Epithelial cell of prostate (primary cell): ENCODE results near the gene PIWIL4.
"Not testable (repeated sequence)": the region's sequence is repeated elsewhere in the genome, so short reads cannot be mapped to it uniquely, and the experiment has no call there.

Source experiments
- DNase-seq: peaks from one replicate; pipeline ENCODE4 v3.0.0-alpha.2; 2011; ENCODE audit warnings: low read depth, low spot score
- H3K27ac ChIP-seq: fragments of 450-650 bp; 2 replicates; pipeline ENCODE4 v1.5.1; 2017; ENCODE audit warnings: mild to moderate bottlenecking

PIWIL4 gene

GRCh38 chr11:94629741-94630140 is 62.6 kb downstream of the PIWIL4 start:
- DNase-seq, result no peak
- no peak overlapping the region for H3K27ac ChIP-seq

- H3K27ac ChIP-seq, result no peak overlapping the region
- DNase-seq, result no peak
These were observed 63.1 kb downstream of the PIWIL4 start for GRCh38 chr11:94630221-94630620.

- no peak for DNase-seq
- H3K27ac ChIP-seq, result no peak overlapping the region
These were observed 65.2 kb downstream of the PIWIL4 start for GRCh38 chr11:94632356-94632755.

GRCh38 chr11:94635072-94635471 is 67.9 kb downstream of the PIWIL4 start:
- no peak overlapping the region for H3K27ac ChIP-seq
- DNase-seq, result no peak

GRCh38 chr11:94636388-94636949 is 69.3 kb downstream of the PIWIL4 start:
- no peak overlapping the region for H3K27ac ChIP-seq
- no peak for DNase-seq

- H3K27ac ChIP-seq, result peak overlapping the region; percentile 7
- DNase-seq, result no peak
These were observed 71.2 kb downstream of the PIWIL4 start for GRCh38 chr11:94638301-94638901.

GRCh38 chr11:94638902-94639373 is 71.8 kb downstream of the PIWIL4 start:
- peak overlapping the region; percentile 7 for H3K27ac ChIP-seq
- no peak for DNase-seq

- H3K27ac ChIP-seq, result no peak overlapping the region
These were observed 72.9 kb downstream of the PIWIL4 start for GRCh38 chr11:94639901-94640721.

GRCh38 chr11:94641167-94641761 is 74.1 kb downstream of the PIWIL4 start:
- no peak for DNase-seq
- no peak overlapping the region for H3K27ac ChIP-seq

More at GRCh38 chr11:94639901-94640721, 72.9 kb downstream of the PIWIL4 start:
- no peak for DNase-seq

- not testable (repeated sequence) for DNase-seq, H3K27ac ChIP-seq
These were observed 76.0 kb downstream of the PIWIL4 start for GRCh38 chr11:94643186-94643585.

GRCh38 chr11:94647926-94648325 is 80.8 kb downstream of the PIWIL4 start:
- H3K27ac ChIP-seq, result no peak overlapping the region
- no peak for DNase-seq

- DNase-seq, result no peak
- H3K27ac ChIP-seq, result no peak overlapping the region
These were observed 81.6 kb downstream of the PIWIL4 start for GRCh38 chr11:94648789-94649188.

- no peak overlapping the region for H3K27ac ChIP-seq
- DNase-seq, result no peak
These were observed 82.1 kb downstream of the PIWIL4 start for GRCh38 chr11:94649254-94649653.

GRCh38 chr11:94649964-94650623 is 82.9 kb downstream of the PIWIL4 start:
- DNase-seq, result no peak
- H3K27ac ChIP-seq, result no peak overlapping the region

GRCh38 chr11:94650756-94651155 is 83.6 kb downstream of the PIWIL4 start:
- H3K27ac ChIP-seq, result no peak overlapping the region
- no peak for DNase-seq

- H3K27ac ChIP-seq, result no peak overlapping the region
- DNase-seq, result no peak
These were observed 85.6 kb downstream of the PIWIL4 start for GRCh38 chr11:94652735-94653284.

GRCh38 chr11:94653561-94653960 is 86.4 kb downstream of the PIWIL4 start:
- H3K27ac ChIP-seq, result no peak overlapping the region
- no peak for DNase-seq

GRCh38 chr11:94654201-94654600 is 87.0 kb downstream of the PIWIL4 start:
- H3K27ac ChIP-seq, result no peak overlapping the region
- DNase-seq, result no peak

- DNase-seq, result no peak
- H3K27ac ChIP-seq, result no peak overlapping the region
These were observed 88.1 kb downstream of the PIWIL4 start for GRCh38 chr11:94655291-94655690.

- no peak overlapping the region for H3K27ac ChIP-seq
- DNase-seq, result no peak
These were observed 88.8 kb downstream of the PIWIL4 start for GRCh38 chr11:94655956-94656355.
